Measurements from ENCODE around the gene AVPR1B. TPM values are rescaled to one million over a fixed set of nuclear protein-coding genes. Genes with fewer than 3 reads are reported as not detected.

The AVPR1B gene
- total and polyA plus RNA-seq, 9 donors = not detected

GRCh38 chr1:206125346-206125745 is 8.2 kb upstream of the AVPR1B start:
- WGBS, 3 donors = 89 to 100% (median 89%) methylated on average over 1 of the region's 1 CpG
- Histone ChIP-seq H3K27me3 (no peaks in the 10 kb centered on the region), H3K36me3 (no peaks in the 10 kb centered on the region), H3K9me3 (no peaks in the 10 kb centered on the region), H3K4me1 (ENCODE audit: insufficient read depth) (no peaks in the 10 kb centered on the region), H3K27ac (no peak overlapping the region), H3K4me3 (no peak overlapping the region)
- DNase-seq = no peak
- intact Hi-C loops (cut with DNase I) = no loop called here
- TF ChIP-seq, protein P1, sequence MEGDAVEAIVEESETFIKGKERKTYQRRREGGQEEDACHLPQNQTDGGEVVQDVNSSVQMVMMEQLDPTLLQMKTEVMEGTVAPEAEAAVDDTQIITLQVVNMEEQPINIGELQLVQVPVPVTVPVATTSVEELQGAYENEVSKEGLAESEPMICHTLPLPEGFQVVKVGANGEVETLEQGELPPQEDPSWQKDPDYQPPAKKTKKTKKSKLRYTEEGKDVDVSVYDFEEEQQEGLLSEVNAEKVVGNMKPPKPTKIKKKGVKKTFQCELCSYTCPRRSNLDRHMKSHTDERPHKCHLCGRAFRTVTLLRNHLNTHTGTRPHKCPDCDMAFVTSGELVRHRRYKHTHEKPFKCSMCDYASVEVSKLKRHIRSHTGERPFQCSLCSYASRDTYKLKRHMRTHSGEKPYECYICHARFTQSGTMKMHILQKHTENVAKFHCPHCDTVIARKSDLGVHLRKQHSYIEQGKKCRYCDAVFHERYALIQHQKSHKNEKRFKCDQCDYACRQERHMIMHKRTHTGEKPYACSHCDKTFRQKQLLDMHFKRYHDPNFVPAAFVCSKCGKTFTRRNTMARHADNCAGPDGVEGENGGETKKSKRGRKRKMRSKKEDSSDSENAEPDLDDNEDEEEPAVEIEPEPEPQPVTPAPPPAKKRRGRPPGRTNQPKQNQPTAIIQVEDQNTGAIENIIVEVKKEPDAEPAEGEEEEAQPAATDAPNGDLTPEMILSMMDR (IDR thresholded peaks at IDR 0.05) = no peak
- TF ChIP-seq POLR2A (IDR thresholded peaks at IDR 0.05) (no peak), EP300 (IDR thresholded peaks at IDR 0.05) (no peak)

GRCh38 chr1:206122686-206123085 is 5.5 kb upstream of the AVPR1B start:
- no peaks in the 10 kb centered on the region for H3K9me3 ChIP-seq
- DNase-seq = no peak
- peaks cover under 1% of the 10 kb centered on the region for H3K4me1 ChIP-seq (ENCODE audit: insufficient read depth)
- no peak overlapping the region for H3K4me3 ChIP-seq
- no peaks in the 10 kb centered on the region for H3K36me3 ChIP-seq
- H3K27me3 ChIP-seq = no peaks in the 10 kb centered on the region
- intact Hi-C loops (cut with DNase I) = loop anchor here in 1 of 4 donors (5.0 kb wide), 1 partner anchor 320 kb away; no protein-coding TSS in a partner anchor
- no peak overlapping the region for H3K27ac ChIP-seq
- TF ChIP-seq, protein P1 (IDR thresholded peaks at IDR 0.05) = no peak
- no peak for TF ChIP-seq EP300 (IDR thresholded peaks at IDR 0.05)
- TF ChIP-seq POLR2A (IDR thresholded peaks at IDR 0.05) = no peak

GRCh38 chr1:206121269-206121668 is 4.1 kb upstream of the AVPR1B start:
- H3K4me1 ChIP-seq (ENCODE audit: insufficient read depth) = peaks cover 8% of the 10 kb centered on the region
- no peaks in the 10 kb centered on the region for H3K9me3 ChIP-seq
- no peak for DNase-seq
- intact Hi-C loops (cut with DNase I) = loop anchor here in 1 of 4 donors (5.0 kb wide), 1 partner anchor 319 kb away; no protein-coding TSS in a partner anchor
- H3K27me3 ChIP-seq = no peaks in the 10 kb centered on the region
- 66 to 73% (median 70%) methylated on average over 1 of the region's 1 CpG for WGBS, 3 donors
- no peak overlapping the region for H3K27ac ChIP-seq
- H3K36me3 ChIP-seq = no peaks in the 10 kb centered on the region
- H3K4me3 ChIP-seq = no peak overlapping the region
- no peak for TF ChIP-seq POLR2A (IDR thresholded peaks at IDR 0.05)
- TF ChIP-seq, protein P1 (IDR thresholded peaks at IDR 0.05) = no peak
- TF ChIP-seq EP300 (IDR thresholded peaks at IDR 0.05) = no peak

DNA sequence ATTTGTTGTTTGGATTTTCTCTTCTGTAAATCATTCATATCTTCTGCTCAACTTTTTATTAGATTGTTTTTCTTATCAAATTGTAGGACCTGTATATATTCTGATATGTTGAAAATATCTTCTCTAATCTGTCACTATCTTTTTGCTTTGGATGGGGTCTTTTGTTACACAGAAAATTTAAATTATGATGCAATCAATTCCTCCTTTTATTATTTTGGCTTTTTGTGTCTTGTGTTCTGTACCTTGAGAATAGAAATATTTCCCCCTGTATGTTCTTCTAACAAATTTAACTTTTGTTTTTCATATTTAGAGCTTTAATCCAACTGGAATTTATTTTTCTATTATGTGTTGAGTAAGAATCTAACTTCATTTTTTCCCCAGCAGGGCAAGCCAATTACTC is 3.2 kb upstream of the AVPR1B start:
- H3K27ac ChIP-seq = no peak overlapping the region
- H3K27me3 ChIP-seq = no peaks in the 10 kb centered on the region
- H3K4me3 ChIP-seq = no peak overlapping the region
- no peak for DNase-seq
- TF ChIP-seq EP300 (IDR thresholded peaks at IDR 0.05) (no peak), POLR2A (IDR thresholded peaks at IDR 0.05) (no peak)
- TF ChIP-seq, protein P1 (IDR thresholded peaks at IDR 0.05) = no peak
- no peaks in the 10 kb centered on the region for H3K9me3 ChIP-seq
- peaks cover 8% of the 10 kb centered on the region for H3K4me1 ChIP-seq (ENCODE audit: insufficient read depth)
- no peaks in the 10 kb centered on the region for H3K36me3 ChIP-seq
- intact Hi-C loops (cut with DNase I) = loop anchor here in 1 of 4 donors (5.0 kb wide), 1 partner anchor 318 kb away; no protein-coding TSS in a partner anchor

GRCh38 chr1:206116873-206117150 is 376 bp downstream of the AVPR1B start:
- H3K36me3 ChIP-seq = no peaks in the 10 kb centered on the region
- 9 to 16% (median 13%) methylated on average over 5 of the region's 5 CpGs for WGBS, 3 donors
- DNase-seq = no peak
- no peak overlapping the region for H3K4me3 ChIP-seq
- H3K9me3 ChIP-seq = no peaks in the 10 kb centered on the region
- peaks cover 8% of the 10 kb centered on the region for H3K4me1 ChIP-seq (ENCODE audit: insufficient read depth)
- H3K27ac ChIP-seq = no peak overlapping the region
- TF ChIP-seq, protein P1 (IDR thresholded peaks at IDR 0.05) = no peak
- TF ChIP-seq EP300 (IDR thresholded peaks at IDR 0.05) (no peak), POLR2A (IDR thresholded peaks at IDR 0.05) (no peak)
- intact Hi-C loops (cut with DNase I) = no loop called here
- H3K27me3 ChIP-seq = no peaks in the 10 kb centered on the region

Measured in ovary (tissue), 9 donors.